HG03103 (cell line): ENCODE data around the gene PGAP6.
"Not testable (repeated sequence)": the region's sequence is repeated elsewhere in the genome, so short reads cannot be mapped to it uniquely, and the experiment has no call there.

ENCODE experiments used
- ATAC-seq: cut with Tn5 transposase; IDR thresholded peaks from one replicate; pipeline ENCODE4 v1.9.1; 2021; ENCODE audit warnings: low read depth; ENCODE audit not compliant: unreplicated experiment

PGAP6 gene

GRCh38 chr16:334861-335632 is 46.7 kb downstream of the PGAP6 start:
- not testable (repeated sequence) for ATAC-seq

GRCh38 chr16:334164-334832 is 47.5 kb downstream of the PGAP6 start:
- not testable (repeated sequence) for ATAC-seq

- no peak for ATAC-seq
Measured at GRCh38 chr16:333406-334094, 48.2 kb downstream of the PGAP6 start.

- ATAC-seq: not testable (repeated sequence)
Measured at GRCh38 chr16:331181-331814, 50.5 kb downstream of the PGAP6 start.

GRCh38 chr16:330741-331140 is 51.0 kb downstream of the PGAP6 start:
- ATAC-seq: no peak

- no peak for ATAC-seq
Measured at GRCh38 chr16:325375-326145, 56.2 kb downstream of the PGAP6 start.

- ATAC-seq: no peak
Measured at GRCh38 chr16:324451-325334, 57.1 kb downstream of the PGAP6 start.

- no peak for ATAC-seq
Measured at GRCh38 chr16:324201-324450, 57.7 kb downstream of the PGAP6 start.

GRCh38 chr16:322476-323143 is 59.2 kb downstream of the PGAP6 start:
- ATAC-seq: no peak

GRCh38 chr16:321532-321931 is 60.2 kb downstream of the PGAP6 start:
- ATAC-seq: no peak
